Globus pallidus (tissue), 1 donor: ENCODE measurements around the gene SHANK3.

ENCODE experiments used
- DNase-seq: peaks from one replicate; pipeline ENCODE4 v3.0.0-alpha.2; 2015; ENCODE audit warnings: low spot score

SHANK3 gene

DNA sequence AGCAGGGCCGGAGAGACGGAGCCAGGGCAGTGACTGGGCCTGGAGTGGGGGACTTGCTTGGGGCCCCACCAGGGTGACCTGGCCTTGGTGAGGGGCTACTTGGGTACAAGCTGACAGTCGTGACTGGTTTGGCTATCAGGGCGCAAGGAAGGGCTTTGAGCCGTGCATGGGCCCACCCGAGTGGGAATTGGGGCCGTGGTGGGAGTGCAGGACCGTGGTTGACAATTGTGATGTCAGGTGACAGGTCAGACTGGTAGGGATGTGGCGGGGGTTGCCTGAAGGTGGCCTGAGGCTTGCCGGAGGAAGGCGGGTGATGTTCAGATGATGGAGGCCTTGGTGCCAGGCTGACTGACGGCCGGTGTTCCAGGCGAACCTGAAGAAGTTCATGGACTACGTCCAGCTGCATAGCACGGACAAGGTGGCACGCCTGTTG lies 5.6 kb downstream of the SHANK3 start:
- no peak for DNase-seq

DNA sequence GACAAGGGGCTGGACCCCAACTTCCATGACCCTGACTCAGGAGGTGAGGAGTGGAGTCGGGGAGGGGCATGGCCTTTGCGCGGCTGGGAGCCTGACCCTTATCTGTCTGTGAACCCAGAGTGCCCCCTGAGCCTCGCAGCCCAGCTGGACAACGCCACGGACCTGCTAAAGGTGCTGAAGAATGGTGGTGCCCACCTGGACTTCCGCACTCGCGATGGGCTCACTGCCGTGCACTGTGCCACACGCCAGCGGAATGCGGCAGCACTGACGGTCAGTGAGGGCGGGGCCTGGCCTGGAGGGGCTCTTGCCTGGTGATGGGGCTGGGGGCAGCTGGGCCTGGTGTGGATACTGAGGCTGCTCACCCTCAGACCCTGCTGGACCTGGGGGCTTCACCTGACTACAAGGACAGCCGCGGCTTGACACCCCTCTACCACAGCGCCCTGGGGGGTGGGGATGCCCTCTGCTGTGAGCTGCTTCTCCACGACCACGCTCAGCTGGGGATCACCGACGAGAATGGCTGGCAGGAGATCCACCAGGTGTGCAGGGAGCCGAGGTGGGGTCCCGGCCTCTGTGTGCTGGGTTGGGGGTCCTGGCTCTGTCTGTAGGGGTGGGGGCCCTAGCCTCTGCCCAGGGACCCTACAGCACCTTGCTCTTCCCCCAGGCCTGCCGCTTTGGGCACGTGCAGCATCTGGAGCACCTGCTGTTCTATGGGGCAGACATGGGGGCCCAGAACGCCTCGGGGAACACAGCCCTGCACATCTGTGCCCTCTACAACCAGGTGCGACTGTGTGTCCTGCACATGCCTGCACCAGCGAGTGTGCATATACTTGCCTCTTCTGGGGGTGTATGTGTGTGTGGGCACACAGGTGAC lies 6.3 kb downstream of the SHANK3 start:
- DNase-seq: no peak

DNA sequence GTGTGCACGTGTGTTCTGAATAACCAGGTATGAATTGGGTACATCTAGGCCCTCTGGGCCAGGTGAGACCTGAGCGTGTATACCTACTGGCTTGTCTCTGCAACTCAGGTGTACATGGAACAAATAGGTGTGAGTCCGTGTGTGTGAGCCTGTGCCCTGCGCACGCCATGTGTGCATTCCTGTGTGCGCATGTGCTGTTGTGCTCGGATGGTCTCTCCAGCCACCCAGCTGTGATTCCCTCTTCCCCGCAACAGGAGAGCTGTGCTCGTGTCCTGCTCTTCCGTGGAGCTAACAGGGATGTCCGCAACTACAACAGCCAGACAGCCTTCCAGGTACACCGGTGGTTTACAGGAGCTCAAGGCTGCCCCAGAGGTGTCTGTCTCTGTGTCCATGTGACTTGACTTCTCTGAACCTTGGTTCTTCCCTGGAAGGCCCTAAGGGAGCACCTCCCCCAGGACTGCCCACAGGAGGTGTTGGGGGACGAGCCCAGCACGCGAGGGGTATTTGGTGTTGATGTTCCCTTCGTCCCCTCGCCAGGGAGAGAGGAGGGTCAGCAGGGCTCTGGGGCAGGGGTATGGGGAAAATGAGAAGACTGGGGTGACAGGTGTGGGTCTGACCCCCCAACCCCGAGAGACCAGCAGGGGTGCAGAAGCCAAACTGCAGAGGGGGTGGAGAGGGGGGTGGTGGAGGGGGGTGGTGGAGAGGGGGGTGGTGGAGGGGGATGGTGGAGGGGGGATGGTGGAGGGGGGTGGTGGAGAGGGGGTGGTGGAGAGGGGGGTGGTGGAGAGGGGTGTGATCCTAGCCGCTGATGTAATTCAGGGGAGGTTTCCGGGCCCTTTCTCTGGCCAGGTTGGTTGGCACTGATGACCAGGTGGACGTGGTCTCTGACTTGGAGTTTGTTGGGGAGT lies 10.7 kb downstream of the SHANK3 start:
- DNase-seq: no peak

DNA sequence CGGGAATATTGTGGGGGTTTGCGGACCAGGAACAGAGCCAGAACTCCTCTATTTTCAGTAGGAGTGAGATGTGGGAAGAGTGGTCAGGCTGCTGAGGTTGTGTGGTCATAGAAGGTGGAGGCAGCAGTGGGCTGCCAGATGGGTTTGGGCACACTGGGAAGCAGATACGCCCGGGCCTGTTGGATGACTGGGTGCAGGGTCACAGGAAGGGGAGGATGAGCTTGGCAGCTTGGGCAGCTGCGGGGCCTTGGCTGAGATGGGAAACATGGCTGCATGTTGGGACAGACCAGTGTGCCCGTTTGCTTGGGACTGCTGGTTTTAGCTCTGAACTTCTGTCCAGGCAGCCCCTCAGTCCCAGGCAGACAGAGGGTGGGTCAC lies 11.4 kb downstream of the SHANK3 start:
- no peak for DNase-seq

DNA sequence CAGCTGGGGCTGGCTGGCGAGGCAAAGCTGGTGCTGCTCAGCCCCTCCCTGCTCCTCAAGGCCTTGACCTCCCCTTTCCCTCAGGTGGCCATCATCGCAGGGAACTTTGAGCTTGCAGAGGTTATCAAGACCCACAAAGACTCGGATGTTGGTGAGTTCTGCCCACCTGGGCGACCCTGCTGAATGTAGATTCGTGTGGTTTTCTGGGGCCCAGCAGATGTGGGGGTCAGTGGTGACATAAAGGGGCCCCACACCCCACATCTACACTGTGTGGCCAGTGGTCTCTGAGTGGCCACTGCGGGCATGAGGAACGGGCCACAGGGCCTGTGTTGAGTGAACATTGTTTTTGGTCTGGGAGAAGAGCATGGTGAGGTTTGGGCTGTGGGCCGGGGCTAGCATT lies 11.9 kb downstream of the SHANK3 start:
- DNase-seq: no peak

DNA sequence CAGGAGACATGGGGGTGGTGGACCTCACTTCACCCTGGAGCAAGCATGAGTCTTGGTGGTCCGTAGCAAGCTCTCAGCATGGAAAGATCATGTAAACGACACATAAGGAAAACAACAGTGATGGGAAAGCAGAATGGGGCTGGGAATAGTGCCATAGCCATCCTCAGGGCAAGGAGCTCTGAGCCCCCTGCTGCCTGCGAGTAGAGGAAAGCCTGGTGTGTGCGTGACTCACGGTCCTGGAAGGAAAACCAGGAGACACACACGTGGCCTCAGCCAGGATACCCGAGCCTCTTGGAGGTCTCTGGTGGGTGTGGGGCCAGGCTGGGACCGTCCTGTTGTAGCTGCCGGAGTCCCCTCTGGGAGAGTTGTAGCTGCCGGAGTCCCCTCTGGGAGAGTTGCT lies 12.4 kb downstream of the SHANK3 start:
- DNase-seq: no peak

DNA sequence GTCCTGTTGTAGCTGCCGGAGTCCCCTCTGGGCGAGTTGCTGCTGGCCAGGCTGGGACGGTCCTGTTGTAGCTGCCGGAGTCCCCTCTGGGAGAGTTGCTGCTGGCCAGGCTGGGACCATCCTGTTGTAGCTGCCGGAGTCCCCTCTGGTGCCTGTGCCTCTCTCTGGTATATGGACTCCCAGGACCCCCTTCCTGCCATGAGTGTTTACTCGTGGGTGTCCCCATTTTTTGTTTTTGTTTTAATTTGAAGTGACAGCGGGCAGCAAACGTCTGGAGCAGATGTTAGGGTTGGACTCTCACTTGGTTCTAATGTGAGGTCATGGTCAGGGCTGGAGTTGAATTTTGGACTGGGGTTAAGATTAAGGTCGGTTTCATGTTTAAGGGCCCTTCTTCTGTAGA lies 14.2 kb downstream of the SHANK3 start:
- DNase-seq: no peak

DNA sequence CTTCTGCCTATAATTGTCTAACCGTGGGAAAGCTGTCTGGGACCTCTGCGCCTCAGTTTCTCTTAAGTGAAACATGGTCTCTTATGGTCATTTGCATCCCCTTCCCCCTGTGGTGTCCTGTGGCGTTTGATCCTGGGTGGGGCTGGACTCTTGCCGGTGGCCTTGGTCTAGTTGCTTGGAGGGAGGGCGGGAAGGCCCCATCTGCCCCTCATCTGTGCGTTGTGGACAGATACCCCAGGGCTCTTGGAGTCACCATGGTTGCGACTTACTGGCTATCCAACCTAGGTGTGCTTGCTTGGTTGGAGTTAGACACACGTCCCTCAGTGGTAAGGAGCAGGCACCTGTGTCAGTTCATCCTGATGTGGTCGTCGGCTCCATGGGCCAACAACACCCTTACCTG lies 15.2 kb downstream of the SHANK3 start:
- DNase-seq: no peak

DNA sequence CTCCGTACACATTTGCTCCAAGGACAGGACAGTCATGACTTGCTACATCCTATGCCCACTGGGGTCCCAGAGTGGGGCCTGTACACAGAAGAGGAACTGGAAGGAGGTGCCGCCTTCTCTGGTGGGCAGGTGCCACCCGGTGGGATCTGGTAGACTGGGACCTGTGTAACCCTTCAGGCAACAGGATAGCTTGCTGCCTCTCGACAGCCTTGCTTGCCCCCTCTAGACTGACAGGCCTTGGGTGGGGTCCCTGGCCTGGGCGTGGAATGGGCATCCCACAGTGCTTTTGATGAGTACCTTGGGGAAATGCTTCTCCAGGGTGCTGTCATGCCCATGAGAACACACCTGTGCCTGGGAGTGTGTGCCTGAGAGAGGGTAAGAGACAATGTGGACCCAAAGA lies 15.8 kb downstream of the SHANK3 start:
- DNase-seq: no peak

DNA sequence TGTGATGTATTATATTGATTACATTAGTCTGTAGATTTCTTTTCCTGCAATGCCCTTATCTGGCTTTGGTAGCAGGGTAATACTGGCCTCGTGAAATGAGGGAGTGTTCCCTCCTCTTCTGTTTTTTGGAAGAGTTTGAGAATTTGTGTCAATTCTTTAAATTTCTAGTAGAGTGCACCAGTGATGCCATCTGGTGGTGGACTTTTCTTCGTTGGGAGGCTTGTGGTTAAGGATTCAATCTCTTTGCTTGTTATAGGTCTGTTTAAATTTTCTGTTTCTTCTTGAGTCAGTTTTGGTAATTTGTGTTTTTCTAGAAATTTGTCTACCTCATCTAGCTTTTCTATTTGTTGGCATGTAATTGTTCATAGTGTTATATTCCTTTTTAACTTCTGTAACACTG lies 18.9 kb downstream of the SHANK3 start:
- no peak for DNase-seq

DNA sequence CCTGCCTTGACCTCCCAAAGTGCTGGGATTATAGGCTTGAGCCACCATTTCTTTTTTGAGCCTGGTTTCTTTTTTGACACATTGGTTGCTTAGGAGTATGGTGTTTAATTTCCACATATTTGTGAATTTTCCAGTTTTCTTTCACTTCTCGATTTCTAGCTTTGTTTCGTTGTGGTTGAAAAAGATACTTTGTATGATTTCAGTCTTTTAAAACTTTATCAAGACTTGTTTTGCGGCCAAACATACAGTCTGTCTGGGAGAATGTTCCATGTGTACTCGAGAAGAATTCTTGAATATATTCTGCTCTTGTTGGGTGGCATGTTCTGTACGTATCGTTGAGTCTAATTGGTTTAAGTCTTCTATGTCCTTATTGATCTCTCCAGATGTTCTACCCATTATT lies 20.8 kb downstream of the SHANK3 start:
- no peak for DNase-seq

DNA sequence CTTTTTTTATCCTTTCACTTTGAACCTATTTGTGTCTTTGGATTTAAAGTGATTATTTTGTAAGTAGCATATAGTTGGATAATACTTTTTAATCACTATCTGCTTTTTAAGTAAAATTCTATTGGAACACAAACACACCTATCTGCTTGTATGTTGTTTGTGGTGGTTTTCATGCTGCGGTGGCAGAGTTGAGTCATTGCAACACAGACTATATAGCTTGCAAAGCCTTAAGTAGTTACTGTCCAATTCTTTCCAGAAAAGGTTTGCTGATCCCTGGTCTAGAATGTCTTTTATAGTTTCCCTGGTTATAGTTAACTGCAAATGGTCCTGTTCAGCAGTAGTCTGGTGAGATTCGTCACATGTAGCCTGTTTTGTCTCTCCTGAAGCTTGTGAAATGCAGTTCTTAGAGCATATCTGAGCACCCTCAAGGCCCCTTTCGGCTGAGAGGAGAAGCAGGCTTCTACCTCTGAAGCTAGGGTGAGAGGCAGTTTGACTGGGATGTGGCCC lies 21.5 kb downstream of the SHANK3 start:
- no peak for DNase-seq

DNA sequence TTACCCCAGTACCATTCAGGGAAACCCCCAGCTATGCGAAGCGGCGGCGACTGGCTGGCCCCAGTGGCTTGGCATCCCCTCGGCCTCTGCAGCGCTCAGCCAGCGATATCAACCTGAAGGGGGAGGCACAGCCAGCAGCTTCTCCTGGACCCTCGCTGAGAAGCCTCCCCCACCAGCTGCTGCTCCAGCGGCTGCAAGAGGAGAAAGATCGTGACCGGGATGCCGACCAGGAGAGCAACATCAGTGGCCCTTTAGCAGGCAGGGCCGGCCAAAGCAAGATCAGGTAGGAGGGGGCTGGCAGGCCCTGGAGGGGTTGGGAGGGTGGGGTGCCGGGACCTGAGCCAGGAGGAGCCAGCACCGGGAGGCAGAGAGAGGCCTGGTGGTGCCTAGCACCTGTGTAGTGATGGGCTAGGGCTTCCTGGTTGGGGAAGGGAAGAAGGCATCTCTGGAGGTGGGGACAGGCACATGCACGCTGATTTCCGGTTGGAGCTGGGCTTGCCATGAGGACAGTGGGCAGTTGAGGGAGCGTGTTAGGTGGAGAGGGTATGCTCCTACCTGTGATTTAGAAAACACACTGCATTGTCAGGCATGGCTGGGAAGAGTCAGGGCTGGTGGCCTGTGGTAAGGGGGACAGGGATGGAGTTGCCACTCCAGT lies 22.3 kb downstream of the SHANK3 start:
- no peak for DNase-seq

DNA sequence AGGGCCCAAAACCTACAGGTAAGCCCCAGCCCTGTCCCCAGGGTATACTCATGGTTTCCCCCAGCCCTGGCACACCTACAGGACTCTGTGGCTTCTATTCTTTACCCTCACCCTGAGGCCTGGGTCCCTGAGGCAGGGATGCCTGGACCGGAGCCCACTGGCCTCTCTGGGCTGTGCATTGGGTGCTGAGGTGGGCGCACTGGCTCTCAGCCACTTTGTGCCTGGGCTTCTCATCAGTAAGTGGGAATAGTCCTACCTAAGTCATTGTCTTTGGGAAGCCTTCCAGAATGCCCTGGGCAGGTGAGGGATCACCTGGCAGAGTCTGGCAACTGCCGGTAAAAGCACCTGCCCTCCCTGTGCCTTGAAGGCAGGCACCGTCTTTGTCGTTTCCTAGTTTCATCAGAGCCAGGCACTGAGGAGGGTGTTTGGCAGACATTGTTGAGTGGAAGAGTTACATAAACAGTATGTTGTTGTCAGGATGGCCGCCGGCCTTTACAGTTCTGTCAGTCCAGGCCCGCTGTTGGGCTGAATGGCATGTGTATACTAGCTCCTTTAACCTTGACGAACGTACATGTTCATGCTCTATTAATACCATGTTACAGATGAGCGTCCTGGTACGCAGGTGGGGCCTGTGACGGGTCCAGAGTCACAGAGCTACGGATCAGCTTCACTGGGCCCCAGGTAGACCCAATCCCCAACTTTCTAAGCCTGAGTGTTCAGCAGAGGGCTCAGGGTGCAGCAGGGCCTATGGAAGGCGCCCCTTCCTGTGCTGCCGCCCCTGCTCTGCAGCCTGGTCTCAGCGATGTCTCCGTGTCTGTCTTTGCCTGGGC lies 23.0 kb downstream of the SHANK3 start:
- no peak for DNase-seq

DNA sequence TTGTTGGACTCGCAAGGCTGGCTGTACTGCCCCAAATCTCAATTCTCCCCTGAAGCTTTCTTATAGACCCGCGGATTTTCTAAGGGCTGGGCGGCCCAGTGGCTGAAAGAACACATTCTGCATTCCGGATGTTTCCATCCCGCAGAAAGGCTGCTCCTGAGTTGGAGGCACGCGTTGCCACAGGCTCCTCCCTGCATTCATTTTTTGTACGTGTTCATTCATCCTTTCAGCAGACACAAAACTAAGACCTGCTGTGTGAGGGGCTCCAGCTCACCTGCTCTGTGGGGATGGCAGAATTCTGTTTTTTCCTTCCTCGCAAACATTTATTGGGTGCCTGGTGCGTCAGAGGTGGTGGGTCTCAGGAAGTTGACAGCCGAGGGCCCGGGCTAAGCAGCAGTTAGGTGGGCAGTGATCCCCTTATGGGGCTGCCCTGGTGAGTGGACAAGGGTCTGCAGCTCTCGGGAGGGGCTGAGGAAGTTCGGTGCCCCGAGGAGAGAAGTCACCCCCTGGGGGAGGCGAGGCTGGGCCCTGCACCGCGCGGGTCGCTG lies 23.7 kb downstream of the SHANK3 start:
- no peak for DNase-seq

DNA sequence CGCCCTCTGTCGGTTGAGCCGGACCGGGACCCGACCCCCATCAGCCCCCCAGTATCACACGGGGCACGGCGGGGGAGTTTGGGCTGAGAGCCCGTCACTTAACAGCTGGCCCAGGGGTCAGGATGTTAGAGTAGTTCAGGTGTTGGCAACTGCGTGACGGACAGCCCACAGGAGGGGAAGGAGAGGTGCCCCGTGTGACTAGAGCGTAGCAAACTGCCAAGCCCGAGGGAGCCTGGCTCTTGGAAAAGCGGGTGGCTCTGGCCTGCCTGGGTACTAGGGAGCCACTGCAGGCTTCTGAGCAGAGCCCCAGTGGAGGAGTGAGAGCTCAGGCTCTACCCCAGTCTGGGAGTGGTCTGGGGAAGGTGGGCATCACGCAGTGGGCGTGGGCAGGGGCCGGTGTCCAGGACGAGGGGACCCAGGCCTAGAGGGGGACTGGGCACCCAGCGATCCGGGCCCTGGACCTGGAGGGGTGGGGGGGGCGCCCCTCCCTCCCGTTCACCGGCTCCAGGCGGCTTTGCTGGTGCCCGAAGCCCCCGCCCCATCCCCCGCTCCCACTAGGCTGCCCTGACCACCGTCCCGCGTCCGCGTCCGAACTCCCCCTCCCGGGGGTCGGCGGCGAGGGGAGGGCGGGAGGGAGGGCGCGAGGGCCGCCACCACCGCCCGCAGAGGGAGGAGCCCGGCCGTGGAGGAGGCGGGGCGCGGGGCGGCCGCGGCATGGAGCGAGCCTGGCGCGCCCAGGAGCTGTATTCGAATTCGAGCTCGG lies 24.4 kb downstream of the SHANK3 start:
- DNase-seq: no peak

DNA sequence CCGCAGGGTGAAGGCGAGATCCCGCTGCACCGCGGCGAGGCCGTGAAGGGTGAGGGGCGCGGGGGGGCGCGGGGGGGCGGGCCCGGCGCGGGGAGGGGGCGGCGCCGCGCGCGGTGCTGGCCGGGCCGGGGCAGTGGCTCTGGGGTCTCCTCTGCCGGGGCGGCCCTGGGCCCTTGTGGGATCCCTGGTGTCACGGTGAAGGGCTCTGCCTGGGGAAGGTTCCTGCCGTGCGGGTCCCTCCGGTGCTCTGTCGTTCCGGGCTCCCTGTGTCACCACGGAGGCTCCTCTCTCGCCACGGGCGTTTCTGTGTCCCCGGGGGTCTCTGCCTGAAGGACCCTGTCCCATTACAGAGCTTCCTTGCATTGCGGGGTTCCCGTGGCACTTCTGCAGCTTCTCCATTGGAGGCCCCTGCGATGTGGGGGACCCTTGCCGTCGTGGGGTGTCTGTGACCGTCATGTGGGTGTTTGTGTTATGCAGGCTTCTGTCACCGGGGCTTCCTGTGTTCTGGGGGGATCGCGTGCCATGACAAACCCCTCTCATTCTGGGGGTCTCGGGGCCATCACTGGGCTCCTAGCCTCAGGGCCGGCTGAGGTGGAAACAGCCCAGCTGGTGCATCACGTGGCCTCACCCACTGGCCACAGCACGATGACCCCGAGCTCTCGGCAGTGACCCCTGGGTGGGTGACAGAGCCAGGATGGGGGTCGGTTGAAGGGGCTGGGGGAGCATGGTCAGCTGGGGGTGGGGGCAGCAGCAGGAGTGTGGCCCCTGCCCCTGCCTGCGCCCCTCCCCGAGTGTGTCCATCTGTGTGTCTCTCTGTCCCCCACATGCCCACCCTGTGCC lies 25.3 kb downstream of the SHANK3 start:
- DNase-seq: no peak

DNA sequence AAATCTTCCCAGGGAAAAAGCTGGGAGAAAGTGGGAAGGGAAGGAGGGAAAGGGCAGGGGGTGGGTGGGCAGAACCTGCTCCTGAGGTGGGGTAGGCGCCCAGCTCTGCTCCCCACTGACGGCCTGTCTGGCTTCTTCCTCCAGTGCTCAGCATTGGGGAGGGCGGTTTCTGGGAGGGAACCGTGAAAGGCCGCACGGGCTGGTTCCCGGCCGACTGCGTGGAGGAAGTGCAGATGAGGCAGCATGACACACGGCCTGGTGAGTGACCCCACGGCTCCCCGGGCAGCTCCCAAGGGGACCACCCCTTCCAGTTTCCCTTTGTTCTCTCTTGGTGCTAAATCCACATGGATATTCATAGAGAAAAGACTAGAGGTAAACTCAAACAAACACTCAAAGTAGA lies 25.9 kb downstream of the SHANK3 start:
- no peak for DNase-seq

DNA sequence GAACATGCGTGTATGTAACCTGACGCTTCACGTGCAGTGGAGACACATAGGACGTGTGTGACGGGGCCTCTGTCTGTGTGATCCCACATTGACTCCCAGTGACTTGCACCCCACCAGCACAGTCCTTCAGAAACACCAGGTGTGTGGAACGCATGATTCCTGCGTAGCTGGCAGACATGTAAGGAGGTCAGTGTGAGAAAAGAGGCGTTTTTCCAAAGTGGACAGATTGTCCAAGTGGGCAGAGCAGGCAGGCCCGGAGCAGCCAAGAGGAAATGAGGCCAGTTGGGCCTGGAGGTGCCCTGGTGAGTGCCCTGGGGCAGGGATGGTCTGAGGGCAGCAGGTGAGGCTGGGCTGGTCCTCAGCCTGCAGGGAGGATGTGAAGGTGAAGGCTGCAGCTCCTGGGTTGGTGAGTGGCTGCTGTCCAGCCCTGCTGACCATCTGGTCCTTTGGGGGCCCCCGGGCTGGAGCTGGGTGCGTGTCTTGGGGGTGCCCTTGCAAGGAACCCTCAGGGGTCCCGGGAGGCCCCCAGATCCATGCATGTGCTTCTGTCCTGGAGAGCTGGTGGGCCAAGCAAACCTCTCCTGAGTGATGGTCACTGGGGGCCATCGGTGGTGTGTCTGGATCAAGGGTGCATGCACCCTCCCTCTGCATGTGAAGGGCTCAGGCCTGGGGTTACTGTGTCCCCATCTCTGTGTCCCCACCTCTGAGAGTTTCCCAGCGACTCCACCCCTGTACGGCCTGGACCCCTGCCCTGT lies 26.6 kb downstream of the SHANK3 start:
- no peak for DNase-seq
